ENCODE measurements around the gene NMNAT2.
A peak's percentile ranks its signal among the peaks of the same experiment; 100 is the strongest.

The NMNAT2 gene

GRCh38 chr1:183223467-183223866, 194.7 kb downstream of the NMNAT2 start:
- H3K4me3 ChIP-seq (ENCODE audit: low read depth, low read length): no peak overlapping the region
- DNase-seq (ENCODE audit: low read depth, low spot score): peak; percentile 6
- in situ Hi-C loops (cut with HindIII; ENCODE audit: low sequenced_read_pairs): no loop called here
- no peak for TF ChIP-seq CTCF (IDR thresholded peaks at IDR 0.05; ENCODE audit: low read depth, low read length)

- no peak for TF ChIP-seq CTCF (IDR thresholded peaks at IDR 0.05; ENCODE audit: low read depth, low read length)
- in situ Hi-C loops (cut with HindIII; ENCODE audit: low sequenced_read_pairs): no loop called here
- DNase-seq (ENCODE audit: low read depth, low spot score): no peak
- no peak overlapping the region for H3K4me3 ChIP-seq (ENCODE audit: low read depth, low read length)
Measured at GRCh38 chr1:183222909-183223308, 195.3 kb downstream of the NMNAT2 start.

GRCh38 chr1:183219616-183220009, 198.6 kb downstream of the NMNAT2 start:
- DNase-seq (ENCODE audit: low read depth, low spot score): no peak
- no peak for TF ChIP-seq CTCF (IDR thresholded peaks at IDR 0.05; ENCODE audit: low read depth, low read length)
- in situ Hi-C loops (cut with HindIII; ENCODE audit: low sequenced_read_pairs): no loop called here
- no peak overlapping the region for H3K4me3 ChIP-seq (ENCODE audit: low read depth, low read length)

- no peak overlapping the region for H3K4me3 ChIP-seq (ENCODE audit: low read depth, low read length)
- in situ Hi-C loops (cut with HindIII; ENCODE audit: low sequenced_read_pairs): no loop called here
- peak; percentile 4 for DNase-seq (ENCODE audit: low read depth, low spot score)
- TF ChIP-seq CTCF (IDR thresholded peaks at IDR 0.05; ENCODE audit: low read depth, low read length): no peak
Measured at GRCh38 chr1:183218971-183219615, 199.1 kb downstream of the NMNAT2 start.

GRCh38 chr1:183218027-183218618, 200.1 kb downstream of the NMNAT2 start:
- no peak for DNase-seq (ENCODE audit: low read depth, low spot score)
- no peak for TF ChIP-seq CTCF (IDR thresholded peaks at IDR 0.05; ENCODE audit: low read depth, low read length)
- in situ Hi-C loops (cut with HindIII; ENCODE audit: low sequenced_read_pairs): no loop called here
- H3K4me3 ChIP-seq (ENCODE audit: low read depth, low read length): no peak overlapping the region

GRCh38 chr1:183215936-183216335, 202.2 kb downstream of the NMNAT2 start:
- no peak for TF ChIP-seq CTCF (IDR thresholded peaks at IDR 0.05; ENCODE audit: low read depth, low read length)
- in situ Hi-C loops (cut with HindIII; ENCODE audit: low sequenced_read_pairs): no loop called here
- H3K4me3 ChIP-seq (ENCODE audit: low read depth, low read length): no peak overlapping the region
- no peak for DNase-seq (ENCODE audit: low read depth, low spot score)
